Ishikawa (cell line): ENCODE results near the gene C2CD2L.

Source experiments
- EP300 ChIP-seq: IDR thresholded peaks from 2 replicates; pipeline ENCODE4 v1.6.1; 2012; ENCODE audit warnings: borderline replicate concordance
- MAX ChIP-seq: IDR thresholded peaks from 2 replicates; pipeline ENCODE4 v1.6.1; 2012
- NFIC ChIP-seq: IDR thresholded peaks from 2 replicates; pipeline ENCODE4 v1.6.1; 2012
- TCF12 ChIP-seq: IDR thresholded peaks from 2 replicates; pipeline ENCODE4 v1.6.1; 2012; ENCODE audit warnings: low read depth
- YY1 ChIP-seq: IDR thresholded peaks from 2 replicates; pipeline ENCODE4 v1.6.1; 2012; ENCODE audit warnings: low read depth
- TF ChIP-seq, protein P1 (sequence below): IDR thresholded peaks from 2 replicates; pipeline ENCODE4 v1.6.1; 2012; ENCODE audit warnings: low read depth, mild to moderate bottlenecking

DNA sequence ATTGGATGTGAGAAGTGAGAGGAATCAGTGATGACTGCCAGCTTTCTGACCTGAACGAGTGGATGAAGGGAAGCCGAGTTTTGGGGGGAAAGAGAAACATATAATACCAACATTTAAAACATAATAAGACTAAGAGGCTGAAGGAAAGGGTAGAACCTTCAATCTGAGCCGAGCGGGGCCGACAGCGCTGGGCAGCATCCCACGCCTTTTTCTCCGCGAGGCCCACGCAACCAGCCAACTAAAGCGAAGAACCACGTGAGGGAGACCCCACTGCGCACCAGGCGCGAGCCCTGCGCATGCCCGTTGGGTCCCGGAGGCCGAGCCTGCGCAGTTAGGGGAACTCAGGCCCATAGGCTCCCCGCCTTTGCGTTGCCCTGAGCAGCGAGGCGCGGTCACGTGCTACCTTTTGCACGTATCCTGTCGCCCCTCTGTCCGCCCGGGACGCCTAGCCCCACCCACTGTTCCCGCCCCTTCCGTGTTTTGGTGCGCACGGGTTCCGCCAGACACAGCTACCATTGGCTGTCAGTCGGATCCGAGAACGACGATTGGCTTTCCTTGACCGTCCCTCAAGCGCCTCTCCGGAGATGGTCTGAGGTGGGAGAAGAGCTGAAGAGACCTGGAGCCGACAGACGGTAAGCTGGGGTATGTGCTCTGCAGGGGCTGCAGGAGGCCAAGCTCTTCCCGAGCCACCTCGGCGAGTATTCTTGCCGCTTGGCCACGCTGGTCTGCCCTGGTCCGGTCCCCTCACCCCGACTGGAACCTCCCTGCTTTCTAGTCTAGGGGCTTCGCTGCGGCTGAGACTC is 14.1 kb downstream of the C2CD2L start, which contains the start of gene HINFP:
- TF ChIP-seq MAX (peak; percentile 97), EP300 (no peak), NFIC (no peak), TCF12 (no peak; the same call in 1 of the 2 replicates), YY1 (no peak)
- TF ChIP-seq, protein P1, sequence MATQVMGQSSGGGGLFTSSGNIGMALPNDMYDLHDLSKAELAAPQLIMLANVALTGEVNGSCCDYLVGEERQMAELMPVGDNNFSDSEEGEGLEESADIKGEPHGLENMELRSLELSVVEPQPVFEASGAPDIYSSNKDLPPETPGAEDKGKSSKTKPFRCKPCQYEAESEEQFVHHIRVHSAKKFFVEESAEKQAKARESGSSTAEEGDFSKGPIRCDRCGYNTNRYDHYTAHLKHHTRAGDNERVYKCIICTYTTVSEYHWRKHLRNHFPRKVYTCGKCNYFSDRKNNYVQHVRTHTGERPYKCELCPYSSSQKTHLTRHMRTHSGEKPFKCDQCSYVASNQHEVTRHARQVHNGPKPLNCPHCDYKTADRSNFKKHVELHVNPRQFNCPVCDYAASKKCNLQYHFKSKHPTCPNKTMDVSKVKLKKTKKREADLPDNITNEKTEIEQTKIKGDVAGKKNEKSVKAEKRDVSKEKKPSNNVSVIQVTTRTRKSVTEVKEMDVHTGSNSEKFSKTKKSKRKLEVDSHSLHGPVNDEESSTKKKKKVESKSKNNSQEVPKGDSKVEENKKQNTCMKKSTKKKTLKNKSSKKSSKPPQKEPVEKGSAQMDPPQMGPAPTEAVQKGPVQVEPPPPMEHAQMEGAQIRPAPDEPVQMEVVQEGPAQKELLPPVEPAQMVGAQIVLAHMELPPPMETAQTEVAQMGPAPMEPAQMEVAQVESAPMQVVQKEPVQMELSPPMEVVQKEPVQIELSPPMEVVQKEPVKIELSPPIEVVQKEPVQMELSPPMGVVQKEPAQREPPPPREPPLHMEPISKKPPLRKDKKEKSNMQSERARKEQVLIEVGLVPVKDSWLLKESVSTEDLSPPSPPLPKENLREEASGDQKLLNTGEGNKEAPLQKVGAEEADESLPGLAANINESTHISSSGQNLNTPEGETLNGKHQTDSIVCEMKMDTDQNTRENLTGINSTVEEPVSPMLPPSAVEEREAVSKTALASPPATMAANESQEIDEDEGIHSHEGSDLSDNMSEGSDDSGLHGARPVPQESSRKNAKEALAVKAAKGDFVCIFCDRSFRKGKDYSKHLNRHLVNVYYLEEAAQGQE = no peak
